CD4-positive, alpha-beta T cell (primary cell): ENCODE measurements around the gene GABRR3. TPM values are rescaled to one million over a fixed set of nuclear protein-coding genes. Genes with fewer than 3 reads are reported as not detected.

Experiments
- ATAC-seq: fragments of 200-7000 bp; cut with Tn5 transposase; one replicate; pipeline ENCODE4 v1.10.0; 2022; ENCODE audit warnings: mild to moderate bottlenecking; ENCODE audit not compliant: poor library complexity
- CTCF ChIA-PET: fragments of 350-600 bp; sonication (Branson Sonifier 250); formaldehyde crosslinking; loops from one replicate; lab custom pipeline; 2021; ENCODE audit warnings: antibody characterized with exemption, inconsistent platforms; lab: Charles Lee
- POLR2A ChIA-PET: fragments of 350-600 bp; sonication (Branson Sonifier 250); formaldehyde crosslinking; loops from one replicate; lab custom pipeline; 2021; ENCODE audit warnings: antibody characterized with exemption, inconsistent platforms; lab: Charles Lee
- DNase-seq, 14 experiments: peaks; one replicate each; pipeline ENCODE4 v3.0.0-alpha.2; 2013 to 2020; ENCODE audit warnings: mixed read lengths in 2 of 14
- H3K27ac ChIP-seq, 2 donors: one replicate each; pipeline versions ENCODE4 v1.5.1 to v1.7.0; 2013; ENCODE audit warnings: low read length in 2 of 2, low read depth in 1 of 2, mild to moderate bottlenecking in 1 of 2
- H3K27me3 ChIP-seq, 2 experiments: 1 replicate in 1 of 2; 2 replicates in 1 of 2; pipeline versions ENCODE4 v1.6.1 to v1.7.0; 2013; ENCODE audit warnings: low read length in 2 of 2, control low read depth in 1 of 2, mild to moderate bottlenecking in 1 of 2, moderate library complexity in 1 of 2; ENCODE audit not compliant: insufficient read depth in 2 of 2, control insufficient read depth in 1 of 2
- H3K36me3 ChIP-seq: one replicate; pipeline ENCODE4 v1.6.1; 2013; ENCODE audit warnings: low read length, control low read depth; ENCODE audit not compliant: insufficient read depth
- H3K4me1 ChIP-seq: one replicate; pipeline ENCODE4 v1.6.1; 2013; ENCODE audit warnings: low read length, control low read depth; ENCODE audit not compliant: insufficient read depth
- H3K4me3 ChIP-seq: one replicate; pipeline ENCODE4 v1.5.1; 2013; ENCODE audit warnings: mild to moderate bottlenecking, low read length, moderate library complexity
- H3K9me3 ChIP-seq, 2 experiments: 1 replicate in 1 of 2; 2 replicates in 1 of 2; pipeline versions ENCODE4 v1.6.1 to v1.7.0; 2013; ENCODE audit warnings: low read length in 2 of 2, mild to moderate bottlenecking in 2 of 2, control low read depth in 1 of 2, moderate library complexity in 1 of 2; ENCODE audit not compliant: control insufficient read depth in 1 of 2, insufficient read depth in 1 of 2
- H3K27ac Mint-ChIP-seq: one replicate; pipeline ENCODE4 v1.8.0; 2020; ENCODE audit warnings: mixed read lengths
- H3K27me3 Mint-ChIP-seq: one replicate; pipeline ENCODE4 v1.8.0; 2021; ENCODE audit warnings: mixed read lengths
- H3K36me3 Mint-ChIP-seq: one replicate; pipeline ENCODE4 v1.8.0; 2021; ENCODE audit warnings: low read depth, mixed read lengths
- H3K4me1 Mint-ChIP-seq: one replicate; pipeline ENCODE4 v1.8.0; 2021; ENCODE audit warnings: low read depth, mixed read lengths
- H3K4me3 Mint-ChIP-seq: one replicate; pipeline ENCODE4 v1.8.0; 2020; ENCODE audit warnings: mild to moderate bottlenecking, mixed read lengths
- H3K9me3 Mint-ChIP-seq: one replicate; pipeline ENCODE4 v1.8.0; 2020; ENCODE audit warnings: mixed read lengths
- CTCF ChIP-seq: fragments of 200-600 bp; IDR thresholded peaks from one replicate; pipeline ENCODE4 v1.8.0; 2022; ENCODE audit warnings: antibody characterized with exemption, mild to moderate bottlenecking
- intact Hi-C, 2 experiments: fragments of 100-400 bp; cut with DNase I in 1 of 2; cut with micrococcal nuclease in 1 of 2; formaldehyde crosslinking; loops; one replicate each; pipeline versions ENCODE4 v1.15.1 to v1.9.0; 2023 to 2025; cut with DNase I, micrococcal nuclease
- total RNA-seq, 174 experiments: library from RNA in 2 of 174; stranded (reverse) in 2 of 174; gene quantifications; one replicate each; pipeline ENCODE4 v1.2.3 and lab custom pipeline; 2021 to 2026

The GABRR3 gene
- total RNA-seq, 2 experiments from 2014 or later, result not detected

DNA sequence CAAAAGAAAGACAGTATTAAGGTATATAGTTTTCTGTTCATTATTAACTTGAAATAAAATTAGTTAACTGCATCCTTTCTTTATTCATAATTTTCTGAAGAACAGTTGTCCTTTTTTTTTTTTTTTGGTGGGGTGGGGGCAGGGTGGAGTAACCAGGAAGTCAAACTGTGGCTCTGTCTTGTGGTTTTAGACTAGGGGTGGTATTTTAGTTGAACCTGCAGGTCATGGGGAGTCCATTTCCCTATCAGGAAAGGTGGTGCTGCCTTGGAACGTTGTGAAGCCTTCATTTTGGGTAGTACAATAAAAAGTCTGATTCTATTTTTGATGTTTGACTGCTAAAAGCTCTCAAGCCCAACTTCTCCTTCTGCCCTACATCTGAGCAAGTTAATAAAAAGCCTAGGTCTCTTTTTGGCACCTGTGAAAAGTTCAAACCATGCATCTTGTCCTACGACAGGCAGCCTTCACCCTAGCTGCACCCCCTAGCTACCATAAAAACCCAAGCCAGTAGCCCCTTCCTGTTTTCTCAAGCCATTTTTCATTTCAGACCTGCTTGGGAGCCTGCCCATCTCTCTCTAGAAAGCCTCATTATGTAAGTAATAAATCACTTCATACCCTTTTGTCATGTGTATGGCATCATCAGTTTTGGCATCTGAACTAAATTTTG, 31.7 kb downstream of the GABRR3 start:
- POLR2A ChIA-PET, result interaction anchor here (0.7 to 1.4 kb wide), 3 partner anchors 9 to 182 kb away, joined by 3 to 5 read pairs (median 4); partner anchors contain the start of gene CRYBG3
- ATAC-seq, result peak; percentile 59
- intact Hi-C loops, result loop anchor here in 1 of 2 experiments (5.0 kb wide), 1 partner anchor 186 kb away; no protein-coding TSS in a partner anchor
- Histone ChIP-seq H3K27me3 (no peaks in the 10 kb centered on the region), H3K36me3 (no peaks in the 10 kb centered on the region), H3K4me3 (no peak overlapping the region), H3K27ac (no peak overlapping the region), H3K9me3 (no peaks in the 10 kb centered on the region), H3K4me1 (peaks cover 19% of the 10 kb centered on the region)
- peak in 3 of 14 experiments; percentile 23 to 62 (median 26) for DNase-seq
- peak overlapping the region; percentile 4 for H3K4me3 Mint-ChIP-seq
- H3K27me3 Mint-ChIP-seq, result no peaks in the 10 kb centered on the region
- H3K9me3 Mint-ChIP-seq, result no peaks in the 10 kb centered on the region
- no peak for TF ChIP-seq CTCF
- H3K36me3 Mint-ChIP-seq, result no peaks in the 10 kb centered on the region
- CTCF ChIA-PET, result no interaction called here
- peaks cover 36% of the 10 kb centered on the region for H3K4me1 Mint-ChIP-seq
- no peak overlapping the region for H3K27ac Mint-ChIP-seq

- Histone ChIP-seq H3K4me1 (peaks cover 19% of the 10 kb centered on the region), H3K36me3 (no peaks in the 10 kb centered on the region), H3K4me3 (no peak overlapping the region), H3K27ac (no peak overlapping the region), H3K9me3 (no peaks in the 10 kb centered on the region), H3K27me3 (no peaks in the 10 kb centered on the region)
- DNase-seq (no peak), ATAC-seq (no peak)
- H3K27ac Mint-ChIP-seq, result no peak overlapping the region
- no peaks in the 10 kb centered on the region for H3K27me3 Mint-ChIP-seq
- ChIA-PET CTCF (no interaction called here), POLR2A (interaction anchor here (1.2 to 1.4 kb wide), 2 partner anchors 9 to 181 kb away, joined by 3 to 4 read pairs; partner anchors contain the start of gene CRYBG3)
- H3K4me3 Mint-ChIP-seq, result no peak overlapping the region
- H3K4me1 Mint-ChIP-seq, result peaks cover 35% of the 10 kb centered on the region
- H3K36me3 Mint-ChIP-seq, result no peaks in the 10 kb centered on the region
- intact Hi-C loops, result loop anchor here in 1 of 2 experiments (5.0 kb wide), 1 partner anchor 185 kb away; no protein-coding TSS in a partner anchor
- no peak for TF ChIP-seq CTCF
- no peaks in the 10 kb centered on the region for H3K9me3 Mint-ChIP-seq
Measured at GRCh38 chr3:98002717-98003116, 32.4 kb downstream of the GABRR3 start.

DNA sequence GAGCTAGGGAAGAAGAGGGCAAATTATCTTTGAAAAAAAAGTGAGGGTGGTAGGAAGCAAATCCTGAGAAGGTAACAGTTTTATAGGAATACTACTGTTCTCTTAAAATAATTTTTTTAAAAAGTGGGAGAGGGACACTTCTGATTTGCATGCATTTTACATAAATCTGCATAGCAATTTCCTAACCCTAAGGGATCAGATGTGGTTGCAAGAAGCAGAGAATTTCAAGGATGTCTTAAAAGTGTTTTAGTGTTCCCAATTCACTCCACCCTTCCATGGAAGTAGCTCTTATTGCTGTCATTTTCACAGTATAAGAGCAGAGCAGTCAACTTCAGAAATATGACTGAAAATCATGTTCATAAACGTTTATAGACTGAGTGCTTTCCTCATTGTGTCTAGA, 35.1 kb downstream of the GABRR3 start:
- intact Hi-C loops, result loop anchor here in 1 of 2 experiments (5.0 kb wide), 1 partner anchor 183 kb away; no protein-coding TSS in a partner anchor
- Mint-ChIP-seq H3K4me1 (peaks cover 18% of the 10 kb centered on the region), H3K36me3 (no peaks in the 10 kb centered on the region), H3K4me3 (no peak overlapping the region), H3K27me3 (no peaks in the 10 kb centered on the region), H3K9me3 (no peaks in the 10 kb centered on the region), H3K27ac (no peak overlapping the region)
- no peak for TF ChIP-seq CTCF
- DNase-seq (no peak), ATAC-seq (no peak)
- CTCF ChIA-PET, result interaction anchor here (1.0 kb wide), 1 partner anchor 20 kb away, joined by 3 read pairs; no protein-coding TSS in a partner anchor
- Histone ChIP-seq H3K9me3 (no peaks in the 10 kb centered on the region), H3K4me1 (peaks cover 7% of the 10 kb centered on the region), H3K27ac (no peak overlapping the region), H3K27me3 (no peaks in the 10 kb centered on the region), H3K36me3 (no peaks in the 10 kb centered on the region), H3K4me3 (no peak overlapping the region)
- POLR2A ChIA-PET, result interaction anchor here (0.6 kb wide), 1 partner anchor 200 kb away, joined by 3 read pairs; no protein-coding TSS in a partner anchor
